ENCODE results near the gene GRIN2A. TPM values are rescaled to one million over a fixed set of nuclear protein-coding genes. Genes with fewer than 3 reads are reported as not detected.

The GRIN2A gene
- total and polyA plus RNA-seq, 2 of the 8 experiments (the other 6 are each of a cell fraction or from before 2014, with no cell fraction given) = 0.18 to 1.8 TPM

DNA sequence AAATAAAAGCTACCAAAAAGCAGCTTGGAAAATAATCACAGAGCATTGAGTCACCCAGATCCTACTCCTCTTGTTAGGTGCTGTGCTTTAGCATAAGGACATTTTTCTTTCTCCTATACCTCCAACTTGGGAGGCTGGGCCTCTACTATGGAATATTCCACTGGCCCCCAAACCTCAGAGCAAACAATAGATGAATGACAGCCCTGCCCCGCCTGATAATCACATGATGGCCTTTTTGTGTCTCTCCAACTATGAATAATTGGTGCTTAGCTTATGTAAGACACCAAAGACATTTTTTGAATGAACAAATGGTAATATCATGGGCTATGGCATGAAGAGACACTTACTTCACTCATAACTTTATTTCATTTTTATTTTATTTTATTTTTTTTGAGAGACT, 250.2 kb downstream of the GRIN2A start:
- H3K56ac ChIP-seq (replicated peaks; ENCODE audit: insufficient read length, low read depth, low read length) = no peak overlapping the region
- CTCF ChIA-PET (ENCODE audit: partially characterized antibody) = interaction anchor here (0.6 to 1.2 kb wide), 3 partner anchors 34 to 747 kb away, joined by 3 read pairs; no protein-coding TSS in a partner anchor
- no peak overlapping the region for H3K27ac ChIP-seq (ENCODE audit: low read depth, low read length)
- H2BK120ac ChIP-seq (replicated peaks; ENCODE audit: low read depth, low read length) = no peak overlapping the region
- H3K23ac ChIP-seq (ENCODE audit: insufficient read length) = no peak overlapping the region
- H3K9ac ChIP-seq (replicated peaks in 1 of 4; ENCODE audit: extremely low read depth in 1 of 4, low read depth in 3 of 4, low read length in 3 of 4) = no peak overlapping the region
- no peak overlapping the region for H3K4me3 ChIP-seq (ENCODE audit: extremely low read depth in 1 of 4, insufficient read depth in 2 of 4, low read depth in 3 of 4, low read length in 4 of 4)
- H3K27me3 ChIP-seq (replicated peaks in 1 of 4; ENCODE audit: control insufficient read depth in 3 of 4, extremely low read depth in 1 of 4, insufficient read depth in 3 of 4, low read length in 3 of 4) = no peaks in the 10 kb centered on the region
- no peaks in the 10 kb centered on the region for H3K9me3 ChIP-seq (ENCODE audit: insufficient read depth in 2 of 2, low read depth in 1 of 2, low read length in 1 of 2)
- POLR2A ChIA-PET (ENCODE audit: partially characterized antibody) = no interaction called here
- WGBS, 2 experiments (ENCODE audit: extremely low coverage in 1 of 2, insufficient coverage in 1 of 2, insufficient read length in 1 of 2, insufficient replicate concordance in 2 of 2, low coverage in 1 of 2, low lambda C conversion rate in 2 of 2, missing lambda C conversion rate in 1 of 2) = 100% methylated on average over 1 of the region's 1 CpG; no CpG with 5 or more reads in 1 of the 2 experiments
- H4K8ac ChIP-seq (ENCODE audit: extremely low read depth, insufficient read depth, low read length) = no peak overlapping the region
- H3K4me2 ChIP-seq (ENCODE audit: insufficient read depth in 1 of 2, low read depth in 2 of 2, low read length in 2 of 2) = no peak overlapping the region
- H3K23me2 ChIP-seq (ENCODE audit: low read depth, low read length) = no peaks in the 10 kb centered on the region; the same call in 1 of the 2 replicates
- DNase-seq (ENCODE audit: low read depth in 1 of 2, low spot score in 2 of 2) (no peak), FAIRE-seq (no peak)
- H4K91ac ChIP-seq (replicated peaks; ENCODE audit: insufficient read length, low read length) = no peak overlapping the region
- H2BK20ac ChIP-seq (ENCODE audit: low read length) = no peak overlapping the region
- no peak overlapping the region for H3K18ac ChIP-seq (ENCODE audit: extremely low read depth, low read length)
- no peak overlapping the region for H2BK15ac ChIP-seq (ENCODE audit: low read length)
- no peaks in the 10 kb centered on the region for H3K79me1 ChIP-seq (ENCODE audit: low read depth, low read length)
- H3K36me3 ChIP-seq (ENCODE audit: control insufficient read depth in 2 of 4, insufficient read depth in 4 of 4, low read length in 3 of 4) = no peaks in the 10 kb centered on the region
- no peak overlapping the region for H3K14ac ChIP-seq (ENCODE audit: insufficient read length)
- H3K4me1 ChIP-seq (replicated peaks in 1 of 4; ENCODE audit: control insufficient read depth in 3 of 4, insufficient read depth in 4 of 4, low read length in 3 of 4) = no peaks in the 10 kb centered on the region
- no peak overlapping the region for H2BK12ac ChIP-seq (ENCODE audit: low read depth, low read length)
- H4K20me1 ChIP-seq (replicated peaks in 1 of 2; ENCODE audit: control insufficient read depth in 1 of 2, insufficient read depth in 2 of 2, low read length in 2 of 2) = no peaks in the 10 kb centered on the region
- H3K79me2 ChIP-seq (ENCODE audit: control insufficient read depth in 1 of 2, insufficient read depth in 2 of 2, low read length in 2 of 2) = no peaks in the 10 kb centered on the region
- no peak overlapping the region for H2AFZ ChIP-seq (ENCODE audit: low read length)
- no peak overlapping the region for H2BK5ac ChIP-seq (ENCODE audit: low read depth, low read length)
- H3K4ac ChIP-seq (replicated peaks; ENCODE audit: insufficient read length, low read depth, low read length) = no peak overlapping the region
- H4K5ac ChIP-seq (ENCODE audit: insufficient read length, low read depth, low read length) = no peak overlapping the region
- no peak for TF ChIP-seq KDM4A (IDR thresholded peaks at IDR 0.05; ENCODE audit: low read depth, low read length, severe bottlenecking)
- TF ChIP-seq JUN (IDR thresholded peaks at IDR 0.05; ENCODE audit: low read depth, low read length) = no peak
- no peak for TF ChIP-seq SP4 (IDR thresholded peaks at IDR 0.05; ENCODE audit: low read length)
- TF ChIP-seq PHF8 (conservative IDR thresholded peaks at IDR 0.05; ENCODE audit: low read depth, low read length) = no peak
- TF ChIP-seq, protein P1, sequence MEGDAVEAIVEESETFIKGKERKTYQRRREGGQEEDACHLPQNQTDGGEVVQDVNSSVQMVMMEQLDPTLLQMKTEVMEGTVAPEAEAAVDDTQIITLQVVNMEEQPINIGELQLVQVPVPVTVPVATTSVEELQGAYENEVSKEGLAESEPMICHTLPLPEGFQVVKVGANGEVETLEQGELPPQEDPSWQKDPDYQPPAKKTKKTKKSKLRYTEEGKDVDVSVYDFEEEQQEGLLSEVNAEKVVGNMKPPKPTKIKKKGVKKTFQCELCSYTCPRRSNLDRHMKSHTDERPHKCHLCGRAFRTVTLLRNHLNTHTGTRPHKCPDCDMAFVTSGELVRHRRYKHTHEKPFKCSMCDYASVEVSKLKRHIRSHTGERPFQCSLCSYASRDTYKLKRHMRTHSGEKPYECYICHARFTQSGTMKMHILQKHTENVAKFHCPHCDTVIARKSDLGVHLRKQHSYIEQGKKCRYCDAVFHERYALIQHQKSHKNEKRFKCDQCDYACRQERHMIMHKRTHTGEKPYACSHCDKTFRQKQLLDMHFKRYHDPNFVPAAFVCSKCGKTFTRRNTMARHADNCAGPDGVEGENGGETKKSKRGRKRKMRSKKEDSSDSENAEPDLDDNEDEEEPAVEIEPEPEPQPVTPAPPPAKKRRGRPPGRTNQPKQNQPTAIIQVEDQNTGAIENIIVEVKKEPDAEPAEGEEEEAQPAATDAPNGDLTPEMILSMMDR (IDR thresholded peaks at IDR 0.05; ENCODE audit: control extremely low read depth in 1 of 3, insufficient read depth in 1 of 3, low read depth in 1 of 3, low read length in 3 of 3) = no peak
- TF ChIP-seq SIRT6 (IDR thresholded peaks at IDR 0.05; ENCODE audit: low read length) = no peak
- TF ChIP-seq CHD2 (IDR thresholded peaks at IDR 0.05; ENCODE audit: low read length) = no peak
- no peak for TF ChIP-seq KDM1A (IDR thresholded peaks at IDR 0.05; ENCODE audit: borderline replicate concordance, low read length)
- no peak for TF ChIP-seq GTF2F1 (IDR thresholded peaks at IDR 0.05; ENCODE audit: borderline replicate concordance, low read depth, low read length)
- no peak for TF ChIP-seq RNF2 (IDR thresholded peaks at IDR 0.05; ENCODE audit: borderline replicate concordance, low read depth, low read length, missing control alignments, poor library complexity, severe bottlenecking)
- TF ChIP-seq CREB1 (IDR thresholded peaks at IDR 0.05) = no peak
- TF ChIP-seq POLR2A (IDR thresholded peaks at IDR 0.05; ENCODE audit: control extremely low read depth in 1 of 2, low read depth in 2 of 2, low read length in 2 of 2) = no peak
- no peak overlapping the region for H2AK5ac ChIP-seq (ENCODE audit: low read depth, low read length)
